ENCODE measurements around the gene JKAMP.

The JKAMP gene

GRCh38 chr14:59543873-59544272, 59.6 kb downstream of the JKAMP start:
- no peak for DNase-seq

GRCh38 chr14:59547310-59547709, 63.0 kb downstream of the JKAMP start:
- DNase-seq: no peak
